ENCODE data around the gene HM13.
"Not testable (repeated sequence)": the region's sequence is repeated elsewhere in the genome, so short reads cannot be mapped to it uniquely, and the experiment has no call there.

HM13 gene

DNA sequence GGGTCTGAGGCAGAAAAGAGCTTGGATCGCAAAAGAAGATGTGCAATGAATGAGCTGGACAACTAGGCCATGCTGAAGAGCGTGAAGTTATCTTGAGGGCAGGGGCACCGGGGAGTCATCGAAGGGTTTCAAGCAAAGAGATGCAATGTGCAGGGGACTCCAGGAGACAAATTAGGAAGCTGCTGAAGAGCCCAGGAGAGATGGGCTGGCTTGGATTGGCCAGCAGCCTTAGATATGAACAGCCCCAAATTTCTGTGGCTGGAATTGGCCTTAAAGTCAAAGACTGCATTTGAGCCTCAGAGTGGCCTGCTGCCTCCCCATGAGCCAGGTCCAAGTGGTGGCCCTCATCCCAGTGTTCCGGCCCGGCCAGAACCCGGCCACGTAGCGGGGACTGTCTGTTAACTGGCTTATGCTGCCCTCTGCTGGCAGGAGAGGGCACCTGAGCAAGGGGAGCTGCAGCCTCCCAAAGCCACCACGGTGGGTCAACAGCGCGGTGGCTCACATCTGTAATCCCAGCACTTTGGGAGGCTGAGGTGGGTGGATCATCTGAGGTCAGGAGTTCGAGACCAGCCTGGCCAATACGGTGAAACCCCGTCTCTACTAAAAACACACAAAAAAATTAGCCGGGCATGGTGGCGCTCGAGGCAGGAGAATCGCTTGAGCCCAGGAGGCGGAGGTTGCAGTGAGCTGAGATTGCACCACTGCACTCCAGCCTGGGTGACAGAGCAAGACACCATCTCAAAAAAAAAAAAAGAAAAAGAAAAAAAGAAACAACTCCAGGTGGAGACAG, 11.2 kb upstream of the HM13 start:
- DNase-seq: peak; percentile 86 to 87

DNA sequence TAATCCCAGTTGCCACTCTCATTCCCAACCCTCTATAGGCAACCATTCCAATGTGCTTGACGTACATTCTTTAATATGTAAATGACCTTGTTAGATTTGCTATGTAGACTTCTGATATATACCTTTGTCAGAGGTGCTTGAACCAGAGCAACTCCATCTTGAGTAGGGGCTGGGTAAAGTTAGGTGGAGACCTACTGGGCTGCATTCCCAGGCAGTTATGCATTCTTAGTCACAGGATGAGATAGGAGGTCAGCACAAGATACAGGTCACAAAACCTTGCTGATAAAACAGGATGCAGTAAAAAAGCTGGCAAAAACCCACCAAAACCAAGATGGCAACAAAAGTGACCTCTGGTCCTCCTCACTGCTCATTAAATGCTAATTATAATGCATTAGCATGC, 8.3 kb upstream of the HM13 start:
- no peak for DNase-seq

DNA sequence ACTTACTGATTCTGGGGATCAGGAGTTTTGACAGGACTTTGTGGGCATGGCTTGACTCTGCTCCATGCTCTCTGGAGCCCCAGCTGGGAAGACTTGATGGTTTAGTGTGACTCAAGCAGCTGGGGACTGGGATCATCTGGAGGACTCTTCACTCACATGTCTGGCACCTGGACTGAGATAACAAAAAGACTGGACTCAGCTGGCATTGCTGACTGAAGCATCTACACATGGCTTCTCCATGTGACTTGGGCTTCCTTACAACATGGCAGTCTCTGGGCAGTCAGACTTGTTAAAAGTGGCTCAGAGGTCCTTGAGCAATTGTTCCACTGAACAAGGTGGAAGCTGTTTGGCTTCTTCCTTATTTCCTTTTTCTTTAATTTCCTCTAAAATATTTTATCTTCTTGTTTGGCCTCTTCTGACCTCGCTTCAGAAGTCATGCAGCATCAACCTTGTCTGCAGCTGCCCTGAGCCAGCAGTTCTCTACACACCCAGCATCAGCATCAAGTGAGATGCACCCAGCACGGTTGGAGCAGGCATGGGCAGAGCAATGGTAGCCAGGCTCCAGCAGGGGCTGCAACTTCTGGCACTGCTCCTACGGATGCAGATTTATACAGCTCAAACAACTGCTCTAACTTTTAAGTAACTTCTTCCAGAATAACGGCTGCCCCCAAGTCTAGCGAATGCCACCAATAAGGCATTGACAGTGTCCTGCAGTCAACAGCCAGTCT, 5.6 kb upstream of the HM13 start:
- DNase-seq: no peak

DNA sequence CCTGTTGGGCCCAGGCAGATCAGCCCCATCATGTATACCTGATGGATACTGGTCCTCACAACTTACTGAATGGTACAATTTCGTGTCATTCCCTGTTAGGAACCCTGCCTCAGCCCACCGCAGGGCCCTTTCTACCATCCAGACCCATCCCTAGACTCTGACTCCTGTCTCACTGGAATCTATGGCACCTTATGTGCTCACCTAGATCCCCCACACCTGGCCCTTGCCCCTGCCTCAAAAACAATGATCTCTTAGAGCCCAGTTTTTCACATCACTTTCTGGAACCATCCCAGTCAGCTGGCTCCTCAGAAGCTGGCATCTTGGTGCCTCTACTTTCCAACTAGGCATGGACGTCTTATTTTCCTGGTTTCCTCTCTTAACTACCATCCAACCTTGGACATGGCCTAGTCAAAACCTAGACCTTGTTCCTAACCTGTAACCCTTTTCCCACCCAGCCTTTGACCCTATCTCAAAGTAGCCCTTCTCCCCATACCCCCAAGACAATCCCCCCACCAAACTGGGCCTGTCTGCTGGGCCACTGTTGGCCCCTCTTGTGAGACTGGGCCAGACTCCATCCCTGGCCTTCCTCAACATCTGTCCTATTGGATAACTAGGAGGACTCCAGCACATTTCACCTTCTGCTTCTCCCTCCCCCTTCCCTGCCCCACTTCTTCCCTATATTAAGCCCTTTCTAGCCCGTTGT, 981 bp downstream of the HM13 start:
- DNase-seq: no peak

DNA sequence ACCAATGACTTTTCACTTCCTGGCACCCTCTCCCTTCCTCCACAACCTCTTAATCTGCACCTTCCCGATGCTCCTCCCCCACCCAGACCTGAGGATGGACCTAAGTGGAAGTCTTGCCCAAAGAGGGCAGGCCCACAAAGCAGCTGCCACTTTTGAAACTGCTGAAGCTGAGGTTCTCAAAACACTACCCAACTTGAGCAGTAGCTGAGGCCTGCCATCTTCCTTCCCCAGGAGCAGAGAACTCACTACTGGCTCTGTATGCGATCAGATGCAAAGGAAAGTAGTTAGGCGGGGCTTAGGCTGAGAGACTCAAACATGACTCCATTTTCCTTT, 1.5 kb downstream of the HM13 start:
- DNase-seq: peak in 1 of 2 experiments; percentile 27

DNA sequence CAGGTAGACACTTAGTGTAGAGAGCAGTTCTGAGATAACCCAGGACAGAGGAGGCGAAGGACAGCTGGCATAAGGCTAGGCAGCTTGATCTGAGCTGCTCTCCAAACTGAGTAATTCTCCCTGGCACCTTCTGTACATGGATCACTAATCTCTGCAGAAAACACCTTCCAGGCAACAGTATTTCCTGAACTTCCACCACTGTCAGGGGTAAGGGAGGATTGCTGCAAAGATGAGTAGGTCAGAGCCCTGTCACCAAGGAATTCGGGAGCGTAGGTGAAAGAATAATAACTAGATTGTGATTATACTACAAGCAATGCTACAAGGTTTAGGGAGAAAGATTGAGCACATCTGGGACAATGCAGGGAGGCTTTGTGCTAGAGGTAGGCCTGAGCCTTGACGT, 1.9 kb downstream of the HM13 start:
- DNase-seq: no peak

DNA sequence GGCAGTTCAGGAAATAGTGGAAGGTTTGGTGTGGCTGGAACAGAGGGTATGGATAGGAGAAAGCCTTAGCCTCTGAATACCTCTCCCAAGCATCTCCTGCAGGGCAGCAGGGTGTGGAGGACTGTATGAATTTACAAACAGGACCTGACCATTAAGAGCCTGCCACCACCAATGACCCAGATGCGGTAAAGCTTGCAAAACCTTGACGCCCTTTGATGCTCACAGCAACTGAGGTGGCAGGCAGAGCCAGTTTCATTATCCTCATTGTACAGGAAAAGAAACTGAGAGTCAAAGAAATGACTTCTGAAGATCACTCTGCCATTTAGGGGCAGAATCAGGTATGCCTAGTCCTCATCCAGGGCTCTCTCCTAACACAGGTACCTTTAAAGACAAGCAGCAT, 2.4 kb downstream of the HM13 start:
- DNase-seq: peak in 1 of 2 experiments; percentile 32

DNA sequence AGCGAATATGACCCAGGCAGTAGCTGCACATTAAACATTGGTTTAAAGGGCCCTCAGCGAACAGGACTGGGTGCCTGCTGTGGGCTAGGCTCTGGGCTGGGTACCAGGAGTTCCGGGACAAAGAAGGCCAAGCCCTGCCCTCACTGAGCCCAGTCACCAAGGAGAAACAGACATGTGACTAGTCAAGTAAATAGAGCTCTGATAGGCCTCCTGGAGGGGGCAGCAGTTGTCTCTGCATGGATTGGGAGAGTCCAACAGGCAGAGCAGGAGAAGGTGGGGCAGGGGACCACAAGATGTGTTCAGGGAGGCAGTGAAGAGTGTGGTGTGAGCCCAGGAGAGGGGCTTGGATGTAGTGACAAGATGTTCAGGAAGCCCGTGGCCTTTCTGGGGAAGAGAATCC, 3.1 kb downstream of the HM13 start:
- DNase-seq: no peak

DNA sequence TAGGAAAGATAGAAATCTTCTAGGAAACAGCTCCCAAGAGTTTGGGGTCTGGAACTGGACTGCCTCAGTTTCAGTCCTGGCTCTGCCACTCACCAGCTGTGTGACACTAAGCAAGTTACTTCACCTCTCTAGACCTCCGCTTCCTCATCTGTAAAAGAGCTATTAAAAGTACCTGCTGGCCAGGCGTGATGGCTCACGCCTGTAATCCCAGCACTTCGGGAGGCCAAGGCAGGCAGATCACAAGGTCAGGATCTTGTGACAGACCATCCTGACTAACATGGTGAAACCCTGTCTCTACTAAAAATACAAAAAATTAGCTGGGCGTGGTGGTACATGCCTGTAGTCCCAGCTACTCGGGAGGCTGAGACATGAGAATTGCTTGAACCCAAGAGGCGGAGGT, 7.0 kb downstream of the HM13 start:
- DNase-seq: not testable (repeated sequence)

DNA sequence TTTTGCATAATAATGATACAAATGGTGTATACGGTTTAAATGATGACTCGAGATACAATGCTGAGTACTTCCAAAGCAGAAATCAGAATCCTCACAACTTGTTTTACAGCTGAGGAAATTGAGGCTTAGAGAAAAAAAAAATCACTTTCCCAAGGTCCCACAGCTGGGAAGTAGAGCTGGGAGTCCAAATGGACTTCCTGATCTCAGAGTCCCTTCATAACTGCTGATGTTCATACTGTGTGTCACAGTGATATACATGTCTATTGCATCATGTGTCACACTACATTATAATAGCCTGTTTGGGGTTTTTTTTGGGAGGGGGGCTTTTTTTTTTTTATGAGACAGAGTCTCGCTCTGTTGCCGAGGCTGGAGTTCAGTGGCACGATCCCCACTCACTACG, 8.5 kb downstream of the HM13 start:
- no peak for DNase-seq

DNA sequence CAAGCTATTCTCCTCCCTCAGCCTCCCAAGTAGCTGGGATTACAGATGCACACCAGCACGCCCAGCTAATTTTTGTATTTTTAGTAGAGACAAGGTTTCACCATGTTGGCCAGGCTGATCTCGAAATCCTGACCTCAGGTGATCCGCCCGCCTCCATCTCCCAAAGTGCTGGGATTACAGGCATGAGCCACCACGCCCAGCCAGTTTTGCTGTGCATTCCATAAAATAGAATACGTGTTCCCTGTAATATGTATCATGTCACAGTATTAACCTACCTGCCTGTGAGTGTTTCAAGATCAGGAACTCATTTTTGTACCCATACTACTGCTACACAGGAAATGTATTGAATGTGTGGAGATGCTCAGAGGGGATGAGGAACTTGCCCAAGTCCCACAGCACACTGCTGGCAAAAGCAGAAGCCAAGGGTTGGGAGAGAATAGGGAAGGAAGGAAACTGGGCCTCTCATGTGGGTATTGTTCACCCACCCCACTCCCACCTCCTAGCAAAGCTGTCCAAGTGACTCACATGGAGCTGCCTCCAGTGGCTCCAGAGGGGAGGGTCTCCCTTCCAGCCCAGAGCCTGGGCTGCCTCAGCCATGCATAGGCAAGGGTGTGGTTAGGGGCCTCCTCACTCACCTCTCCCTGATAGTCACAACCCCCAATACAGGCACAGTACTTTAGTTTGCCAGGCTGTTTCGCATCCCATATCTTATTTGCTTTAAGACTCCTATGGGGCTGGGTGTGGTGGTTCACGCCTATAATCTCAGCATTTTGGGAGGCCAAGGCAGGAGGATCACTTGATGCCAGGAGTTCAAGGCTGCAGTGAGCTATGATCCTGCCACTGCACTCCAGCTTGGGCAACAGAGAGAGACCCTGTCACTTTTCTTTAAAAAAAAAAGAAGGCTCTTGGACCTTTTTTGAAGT, 9.4 kb downstream of the HM13 start:
- DNase-seq: no peak

DNA sequence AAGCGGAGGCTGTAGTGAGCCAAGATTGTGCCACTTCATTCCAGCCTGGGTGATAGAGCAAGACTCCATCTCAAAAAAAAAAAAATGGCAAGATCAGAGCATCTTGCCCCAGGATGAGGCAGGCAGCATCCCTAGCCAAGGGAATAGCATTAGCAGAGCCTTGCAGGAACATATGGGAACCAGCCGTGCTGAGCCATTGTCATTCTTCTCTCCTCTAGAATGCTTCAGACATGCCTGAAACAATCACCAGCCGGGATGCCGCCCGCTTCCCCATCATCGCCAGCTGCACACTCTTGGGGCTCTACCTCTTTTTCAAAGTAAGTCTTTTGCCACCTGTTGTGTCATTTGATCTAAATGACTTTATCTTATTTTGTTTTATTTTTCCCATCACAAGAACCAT, 13.0 kb downstream of the HM13 start:
- DNase-seq: no peak

DNA sequence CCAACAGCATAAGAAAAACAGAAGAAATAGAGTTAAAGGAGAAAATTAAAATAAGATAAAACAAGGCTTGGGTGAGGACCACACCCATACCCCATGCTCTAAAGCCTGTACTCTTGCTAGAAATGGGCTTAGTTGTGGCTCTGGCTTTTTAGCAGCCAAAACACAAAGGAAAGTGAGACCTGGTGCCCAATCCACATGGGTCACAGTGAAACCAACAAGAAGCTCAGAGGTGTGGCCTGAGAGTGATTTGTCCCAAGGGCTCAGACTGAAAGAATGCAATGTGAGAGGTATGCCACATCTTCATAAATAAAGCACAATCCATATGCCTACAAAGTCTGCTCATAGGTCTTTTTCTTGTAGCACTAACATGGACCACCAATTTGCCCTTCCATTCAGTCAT, 21.1 kb downstream of the HM13 start:
- DNase-seq: no peak

DNA sequence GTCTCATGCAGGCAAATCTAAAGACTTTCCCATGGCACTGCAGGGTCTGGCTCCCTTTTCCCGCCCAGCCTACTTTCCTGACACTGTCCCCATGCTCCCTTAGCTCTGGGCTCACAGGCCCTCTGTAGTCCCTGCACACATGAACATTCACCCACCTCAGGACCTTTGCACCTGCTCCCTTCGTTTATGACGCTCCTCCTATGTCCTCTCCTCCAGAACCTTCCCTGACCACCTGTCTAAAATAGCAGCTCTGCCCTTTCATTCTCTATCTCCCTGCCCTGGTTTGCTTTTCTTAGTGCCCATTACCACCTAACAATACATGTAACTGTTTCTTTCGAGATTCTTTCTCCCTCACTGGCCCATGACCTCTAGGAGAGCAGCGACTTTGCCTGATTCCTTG, 22.3 kb downstream of the HM13 start:
- DNase-seq: no peak

DNA sequence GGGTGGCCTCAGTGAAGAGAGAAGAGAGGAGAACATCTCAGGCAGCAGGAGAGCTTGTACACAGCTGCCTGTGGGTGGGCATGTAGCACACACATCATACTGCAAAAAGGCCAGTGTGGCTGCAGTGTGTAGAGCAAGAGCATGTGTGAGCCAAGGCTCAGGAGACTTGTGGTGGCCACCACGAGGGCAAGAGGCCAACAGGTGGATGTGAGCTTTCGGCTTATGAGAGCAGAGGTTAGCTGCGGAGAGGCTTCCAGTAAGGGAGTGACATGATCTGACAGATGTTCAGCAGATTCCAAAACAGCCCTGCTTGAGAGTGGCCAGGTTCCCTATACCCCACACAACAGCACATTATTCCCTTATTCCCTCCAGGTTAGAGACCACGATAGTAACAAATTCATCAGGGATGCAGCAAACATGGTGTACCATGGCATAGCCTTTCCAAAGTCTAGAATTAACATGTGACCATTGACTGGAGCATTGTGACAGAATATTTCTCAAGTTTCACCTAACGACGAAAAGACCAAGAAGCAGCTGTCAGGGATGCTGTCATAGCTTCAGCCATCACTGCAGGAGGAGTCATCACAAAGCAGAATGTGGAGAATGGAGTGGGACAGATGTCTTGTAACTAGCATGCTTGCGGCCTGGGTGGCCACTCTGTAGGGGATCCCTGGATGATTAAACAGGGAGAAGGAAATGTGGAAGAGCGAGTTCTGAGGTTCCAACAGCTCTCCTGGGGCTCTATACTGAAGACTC, 23.1 kb downstream of the HM13 start:
- DNase-seq: no peak

DNA sequence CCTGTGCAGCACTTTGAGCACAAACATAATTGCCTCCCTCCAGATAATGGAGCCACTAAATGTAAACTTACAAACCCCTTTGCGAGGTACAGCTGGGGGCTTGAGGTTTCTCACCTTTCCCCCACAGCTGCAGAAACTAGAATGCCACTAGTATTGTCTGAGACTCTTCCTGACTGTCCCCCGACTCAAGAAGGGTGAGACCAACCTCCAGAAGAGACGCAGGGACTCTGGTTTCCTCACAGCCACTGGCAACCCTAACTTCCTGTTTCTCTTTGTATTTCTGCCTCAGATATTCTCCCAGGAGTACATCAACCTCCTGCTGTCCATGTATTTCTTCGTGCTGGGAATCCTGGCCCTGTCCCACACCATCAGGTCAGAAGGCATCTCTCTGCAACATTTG, 23.6 kb downstream of the HM13 start:
- DNase-seq: no peak

DNA sequence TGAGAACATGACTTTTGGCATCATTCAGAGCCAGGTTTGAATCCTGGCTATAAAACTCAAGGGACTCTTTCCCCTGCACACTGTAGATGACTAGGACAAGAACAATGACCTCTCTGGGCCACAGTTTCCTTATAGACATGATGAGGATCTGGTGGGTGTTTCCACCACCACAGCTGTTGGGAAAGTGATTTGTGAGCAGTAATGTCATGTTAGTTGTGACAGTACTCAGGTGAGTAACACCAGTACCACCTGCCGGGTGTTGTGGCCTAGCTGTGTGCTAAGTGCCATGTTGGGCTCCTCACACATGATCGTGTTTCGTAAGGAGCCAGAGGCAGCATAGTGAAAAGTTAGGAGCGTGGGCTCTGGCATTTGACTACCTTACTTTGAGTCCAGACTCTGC, 24.1 kb downstream of the HM13 start:
- DNase-seq: no peak

DNA sequence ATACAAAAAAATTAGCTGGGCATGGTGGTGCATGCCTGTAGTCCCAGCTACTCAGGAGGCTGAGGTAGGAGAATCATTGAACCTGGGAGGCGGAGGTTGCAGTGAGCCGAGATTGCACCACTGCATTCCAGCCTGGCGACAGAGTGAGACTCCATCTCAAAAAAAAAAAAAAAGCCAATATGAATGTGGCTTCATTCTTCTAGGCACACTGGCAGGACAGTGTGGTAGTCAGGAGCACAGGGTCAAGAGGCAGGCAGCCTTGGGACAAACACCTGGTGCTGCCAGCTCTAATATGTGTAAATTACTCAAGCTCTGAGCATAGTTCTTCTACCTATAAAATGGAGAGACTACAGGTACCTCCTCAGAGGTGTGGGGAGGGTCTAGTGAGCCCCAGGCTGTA, 25.4 kb downstream of the HM13 start:
- DNase-seq: not testable (repeated sequence)

DNA sequence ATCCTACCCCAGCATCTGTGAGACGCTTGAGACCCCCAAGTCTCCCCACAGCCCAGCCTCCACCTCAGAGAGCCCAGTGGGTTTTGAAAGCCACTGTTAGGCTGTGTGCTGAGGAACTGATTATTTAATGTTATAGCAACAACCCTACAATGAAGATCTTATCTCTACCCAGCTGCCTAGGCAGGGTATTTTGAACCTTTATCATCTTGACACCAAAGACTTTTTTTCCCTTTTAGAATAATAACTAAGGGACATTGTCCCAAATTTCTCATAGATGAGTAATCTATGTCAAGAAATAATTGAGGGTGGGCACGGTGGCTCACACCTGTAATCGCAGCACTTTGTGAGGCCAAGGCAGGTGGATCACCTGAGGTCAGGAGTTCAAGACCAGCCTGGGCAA, 26.2 kb downstream of the HM13 start:
- DNase-seq: no peak

DNA sequence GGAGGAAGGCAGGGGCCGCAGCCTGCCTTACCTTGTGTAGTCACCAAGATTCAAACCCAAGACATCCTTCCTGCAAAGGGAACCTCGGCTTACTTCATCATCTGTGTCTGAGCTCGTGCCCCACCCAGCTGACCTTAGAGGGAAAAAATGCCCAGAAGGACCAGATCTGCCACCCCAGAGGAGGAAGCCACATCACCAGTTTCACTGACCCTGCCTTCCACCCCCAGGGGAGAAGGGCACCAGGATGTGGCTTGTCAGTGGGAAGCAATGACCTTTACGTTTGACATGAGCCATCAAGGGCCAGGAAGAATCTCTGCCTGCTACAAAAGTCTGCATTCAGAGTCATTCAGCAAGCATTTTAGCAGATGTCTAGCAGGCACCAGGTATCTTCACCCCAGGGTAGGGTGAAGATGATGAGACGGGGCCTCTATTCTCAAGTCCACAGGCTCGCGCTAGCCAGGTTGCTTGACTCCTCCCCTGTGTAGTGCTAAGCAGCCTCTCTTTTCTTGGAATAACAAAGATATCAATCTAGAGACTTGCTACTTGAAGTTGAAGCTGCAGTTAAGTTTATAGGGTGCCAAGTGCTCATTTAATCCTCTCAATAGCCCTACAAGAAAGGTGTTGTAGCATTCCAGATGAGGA, 28.1 kb downstream of the HM13 start:
- peak; percentile 39 to 53 for DNase-seq

DNA sequence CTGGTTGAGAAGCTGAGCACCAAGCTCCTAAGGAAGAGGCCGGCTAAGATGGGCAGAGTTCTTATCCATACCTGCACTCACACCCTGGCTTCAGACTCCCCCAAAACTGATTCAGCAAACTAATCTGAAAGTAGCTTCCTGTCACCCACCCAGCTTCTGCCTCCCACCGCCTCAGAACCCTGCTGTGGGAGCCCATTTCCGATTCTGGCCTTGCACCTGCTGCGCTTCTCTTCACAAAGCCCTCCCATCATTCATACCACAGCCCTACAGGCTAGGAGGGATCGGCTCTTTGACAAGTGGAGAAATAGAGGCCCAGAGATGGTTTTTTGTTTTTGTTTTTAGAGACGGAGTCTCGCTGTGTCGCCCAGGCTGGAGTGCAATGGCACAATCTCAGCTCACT, 28.7 kb downstream of the HM13 start:
- no peak for DNase-seq

Data from activated T-cell treated with anti-CD3 and anti-CD28 coated beads, Interleukin-2, amount 50 U/mL, for 48 hours (primary cell).